IPS-20b (cell line): ENCODE results near the gene KSR2.

Experiments
- H3K27ac ChIP-seq: one replicate; pipeline ENCODE4 v1.5.1; 2013; ENCODE audit warnings: low read length
- H3K27me3 ChIP-seq: 2 replicates; pipeline ENCODE4 v1.6.1; 2013; ENCODE audit warnings: mild to moderate bottlenecking, low read length, inconsistent platforms; ENCODE audit not compliant: insufficient read depth
- H3K36me3 ChIP-seq: 2 replicates; pipeline ENCODE4 v1.6.1; 2013; ENCODE audit warnings: low read depth, mild to moderate bottlenecking, inconsistent platforms, low read length, moderate library complexity; ENCODE audit not compliant: insufficient read depth
- H3K4me1 ChIP-seq: 2 replicates; pipeline ENCODE4 v1.6.1; 2013; ENCODE audit warnings: mild to moderate bottlenecking, control low read depth, inconsistent platforms, low read length, moderate library complexity; ENCODE audit not compliant: insufficient read depth
- H3K4me3 ChIP-seq: 2 replicates; pipeline ENCODE4 v1.5.1; 2013; ENCODE audit warnings: mild to moderate bottlenecking, low read length, inconsistent platforms
- H3K9ac ChIP-seq: 2 replicates; pipeline ENCODE4 v1.6.1; 2013; ENCODE audit warnings: low read depth, mild to moderate bottlenecking, inconsistent platforms, low read length, moderate library complexity
- H3K9me3 ChIP-seq: 2 replicates; pipeline ENCODE4 v1.6.1; 2013; ENCODE audit warnings: mild to moderate bottlenecking, low read depth, low read length, inconsistent platforms; ENCODE audit not compliant: insufficient read depth

Gene KSR2

GRCh38 chr12:117457189-117457588, 511.6 kb downstream of the KSR2 start:
- no peak overlapping the region for H3K4me3 ChIP-seq
- H3K4me1 ChIP-seq: no peaks in the 10 kb centered on the region
- H3K9ac ChIP-seq: no peak overlapping the region
- H3K27me3 ChIP-seq: no peaks in the 10 kb centered on the region
- no peak overlapping the region for H3K27ac ChIP-seq
- H3K9me3 ChIP-seq: no peaks in the 10 kb centered on the region
- no peaks in the 10 kb centered on the region for H3K36me3 ChIP-seq

- no peaks in the 10 kb centered on the region for H3K4me1 ChIP-seq
- H3K27me3 ChIP-seq: no peaks in the 10 kb centered on the region
- H3K9ac ChIP-seq: no peak overlapping the region
- no peaks in the 10 kb centered on the region for H3K9me3 ChIP-seq
- no peaks in the 10 kb centered on the region for H3K36me3 ChIP-seq
- no peak overlapping the region for H3K27ac ChIP-seq
- no peak overlapping the region for H3K4me3 ChIP-seq
Observed at GRCh38 chr12:117456076-117456475, 512.7 kb downstream of the KSR2 start.

GRCh38 chr12:117453961-117454360, 514.8 kb downstream of the KSR2 start:
- H3K9me3 ChIP-seq: no peaks in the 10 kb centered on the region

GRCh38 chr12:117452112-117452511, 516.7 kb downstream of the KSR2 start:
- no peaks in the 10 kb centered on the region for H3K27me3 ChIP-seq
- H3K9ac ChIP-seq: no peak overlapping the region
- H3K4me3 ChIP-seq: no peak overlapping the region
- no peaks in the 10 kb centered on the region for H3K4me1 ChIP-seq
- no peaks in the 10 kb centered on the region for H3K36me3 ChIP-seq
- H3K9me3 ChIP-seq: no peaks in the 10 kb centered on the region
- H3K27ac ChIP-seq: no peak overlapping the region

More at GRCh38 chr12:117453961-117454360, 514.8 kb downstream of the KSR2 start:
- Histone ChIP-seq H3K36me3 (no peaks in the 10 kb centered on the region), H3K4me1 (no peaks in the 10 kb centered on the region), H3K27me3 (no peaks in the 10 kb centered on the region), H3K9ac (no peak overlapping the region), H3K4me3 (no peak overlapping the region), H3K27ac (no peak overlapping the region)

- Histone ChIP-seq H3K9ac (no peak overlapping the region), H3K4me3 (no peak overlapping the region), H3K27me3 (no peaks in the 10 kb centered on the region), H3K4me1 (no peaks in the 10 kb centered on the region), H3K27ac (no peak overlapping the region), H3K36me3 (no peaks in the 10 kb centered on the region), H3K9me3 (no peaks in the 10 kb centered on the region)
Observed at GRCh38 chr12:117450209-117450608, 518.6 kb downstream of the KSR2 start.

GRCh38 chr12:117447665-117448366, 521.0 kb downstream of the KSR2 start:
- no peaks in the 10 kb centered on the region for H3K27me3 ChIP-seq
- no peak overlapping the region for H3K27ac ChIP-seq
- no peaks in the 10 kb centered on the region for H3K9me3 ChIP-seq
- no peaks in the 10 kb centered on the region for H3K36me3 ChIP-seq
- H3K9ac ChIP-seq: no peak overlapping the region
- no peaks in the 10 kb centered on the region for H3K4me1 ChIP-seq
- no peak overlapping the region for H3K4me3 ChIP-seq

- Histone ChIP-seq H3K27me3 (no peaks in the 10 kb centered on the region), H3K36me3 (no peaks in the 10 kb centered on the region), H3K27ac (no peak overlapping the region), H3K9me3 (no peaks in the 10 kb centered on the region), H3K4me3 (no peak overlapping the region), H3K9ac (no peak overlapping the region; the same call in 1 of the 2 replicates), H3K4me1 (no peaks in the 10 kb centered on the region)
Observed at GRCh38 chr12:117444781-117445180, 524.0 kb downstream of the KSR2 start.

- H3K27ac ChIP-seq: no peak overlapping the region
- no peaks in the 10 kb centered on the region for H3K27me3 ChIP-seq
- H3K36me3 ChIP-seq: no peaks in the 10 kb centered on the region
- no peaks in the 10 kb centered on the region for H3K9me3 ChIP-seq
- H3K9ac ChIP-seq: no peak overlapping the region
- no peak overlapping the region for H3K4me3 ChIP-seq
- H3K4me1 ChIP-seq: no peaks in the 10 kb centered on the region
Observed at GRCh38 chr12:117441751-117442150, 527.0 kb downstream of the KSR2 start.

GRCh38 chr12:117440384-117440783, 528.4 kb downstream of the KSR2 start:
- H3K9ac ChIP-seq: no peak overlapping the region
- no peaks in the 10 kb centered on the region for H3K9me3 ChIP-seq
- H3K27ac ChIP-seq: no peak overlapping the region
- no peak overlapping the region for H3K4me3 ChIP-seq
- no peaks in the 10 kb centered on the region for H3K36me3 ChIP-seq
- H3K4me1 ChIP-seq: no peaks in the 10 kb centered on the region
- H3K27me3 ChIP-seq: no peaks in the 10 kb centered on the region

GRCh38 chr12:117439531-117440001, 529.2 kb downstream of the KSR2 start:
- Histone ChIP-seq H3K27ac (no peak overlapping the region), H3K36me3 (no peaks in the 10 kb centered on the region), H3K9me3 (no peaks in the 10 kb centered on the region), H3K27me3 (no peaks in the 10 kb centered on the region), H3K4me3 (no peak overlapping the region), H3K9ac (no peak overlapping the region), H3K4me1 (no peaks in the 10 kb centered on the region)

- no peak overlapping the region for H3K27ac ChIP-seq
- H3K36me3 ChIP-seq: no peaks in the 10 kb centered on the region
- H3K9ac ChIP-seq: no peak overlapping the region
- H3K4me1 ChIP-seq: no peaks in the 10 kb centered on the region
- no peak overlapping the region for H3K4me3 ChIP-seq
- H3K27me3 ChIP-seq: no peaks in the 10 kb centered on the region
- no peaks in the 10 kb centered on the region for H3K9me3 ChIP-seq
Observed at GRCh38 chr12:117438809-117439208, 530.0 kb downstream of the KSR2 start.

- Histone ChIP-seq H3K27ac (no peak overlapping the region), H3K9ac (no peak overlapping the region), H3K4me3 (no peak overlapping the region), H3K27me3 (no peaks in the 10 kb centered on the region), H3K36me3 (no peaks in the 10 kb centered on the region), H3K9me3 (no peaks in the 10 kb centered on the region), H3K4me1 (no peaks in the 10 kb centered on the region)
Observed at GRCh38 chr12:117437516-117438255, 531.1 kb downstream of the KSR2 start.
